Measurements from ENCODE around the gene NR4A1. TPM values are rescaled to one million over a fixed set of nuclear protein-coding genes. Genes with fewer than 3 reads are reported as not detected.
A peak's percentile ranks its signal among the peaks of the same experiment; 100 is the strongest.

Gene NR4A1
- total and polyA plus RNA-seq, 9 of the 15 experiments (the other 6 are each of a cell fraction or from before 2014, with no cell fraction given) = 0.07 to 4.7 (median 1.9) TPM; not detected in 1

- Histone ChIP-seq H3K4me2 (ENCODE audit: insufficient read depth, low read length) (no peak overlapping the region), H3K9me3 (replicated peaks; ENCODE audit: control insufficient read depth, insufficient read depth, low read depth, low read length) (no peaks in the 10 kb centered on the region), H2AFZ (ENCODE audit: low read depth, low read length) (no peak overlapping the region), H3K27me3 (ENCODE audit: control insufficient read depth in 2 of 2, insufficient read depth in 2 of 2, low read length in 2 of 2) (no peaks in the 10 kb centered on the region), H4K20me1 (replicated peaks; ENCODE audit: control insufficient read depth, insufficient read depth, low read length) (no peaks in the 10 kb centered on the region), H3K36me3 (ENCODE audit: control insufficient read depth, insufficient read depth, low read length) (0 out of 3 replicates have a peak, but pooled peaks cover 2% of the 10 kb centered on the region), H3K4me1 (replicated peaks in 1 of 2; ENCODE audit: control insufficient read depth in 2 of 2, insufficient read depth in 2 of 2, low read length in 2 of 2) (peaks cover under 1 to 23% of the 10 kb centered on the region in 2 experiments; a peak in 3 of 5 replicates), H3K27ac (ENCODE audit: extremely low read depth, low read depth, low read length) (no peak overlapping the region), H3K9ac (ENCODE audit: insufficient read depth in 1 of 2, low read depth in 2 of 2, low read length in 2 of 2) (no peak overlapping the region), H3K79me2 (ENCODE audit: control insufficient read depth, insufficient read depth, low read length) (no peaks in the 10 kb centered on the region), H3K9me1 (ENCODE audit: control insufficient read depth, insufficient read depth, low read length) (no peaks in the 10 kb centered on the region), H3K4me3 (no peak overlapping the region)
- FAIRE-seq (peak; percentile 74), ATAC-seq (peak; percentile 77), DNase-seq (ENCODE audit: extremely low read depth in 1 of 4, low spot score in 3 of 4) (peak; percentile 62 to 68 (median 65))
- in situ Hi-C loops (cut with MboI) (loop anchor here (25.0 kb wide), 1 partner anchor 592 kb away; the partner anchor contains the start of gene SLC4A8), intact Hi-C loops (cut with micrococcal nuclease) (loop anchor here (1.0 kb wide), 1 partner anchor 16 kb away; no protein-coding TSS in a partner anchor)
- BruUV-seq (replicated peaks) = no TSS peak
- 22% methylated on average over 5 of the region's 5 CpGs for WGBS (ENCODE audit: insufficient coverage, low coverage, missing lambda C conversion rate)
- ChIA-PET CTCF (ENCODE audit: low intra/inter-chr PET ratio) (interaction anchor here (0.6 to 5.4 kb wide), 6 partner anchors 16 to 739 kb away, joined by 3 to 63 read pairs (median 9); no protein-coding TSS in a partner anchor), POLR2A (interaction anchor here (0.6 to 2.5 kb wide), 11 partner anchors 9 to 1777 kb away, joined by 3 to 13 read pairs (median 4); partner anchors contain the start of gene NR4A1)
- no peak for TF ChIP-seq HMG20A (CRISPR knock-in tag; conservative IDR thresholded peaks at IDR 0.05)
- no peak for TF ChIP-seq FOSL1 (tag; conservative IDR thresholded peaks at IDR 0.05)
- TF ChIP-seq, protein P1, sequence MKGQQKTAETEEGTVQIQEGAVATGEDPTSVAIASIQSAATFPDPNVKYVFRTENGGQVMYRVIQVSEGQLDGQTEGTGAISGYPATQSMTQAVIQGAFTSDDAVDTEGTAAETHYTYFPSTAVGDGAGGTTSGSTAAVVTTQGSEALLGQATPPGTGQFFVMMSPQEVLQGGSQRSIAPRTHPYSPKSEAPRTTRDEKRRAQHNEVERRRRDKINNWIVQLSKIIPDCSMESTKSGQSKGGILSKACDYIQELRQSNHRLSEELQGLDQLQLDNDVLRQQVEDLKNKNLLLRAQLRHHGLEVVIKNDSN (CRISPR knock-in tag; IDR thresholded peaks at IDR 0.05) = no peak
- TF ChIP-seq ZZZ3 (IDR thresholded peaks at IDR 0.05) = no peak
- TF ChIP-seq CC2D1A (IDR thresholded peaks at IDR 0.05) = peak; percentile 67; the same call in 1 of the 2 replicates
- TF ChIP-seq, protein P2, sequence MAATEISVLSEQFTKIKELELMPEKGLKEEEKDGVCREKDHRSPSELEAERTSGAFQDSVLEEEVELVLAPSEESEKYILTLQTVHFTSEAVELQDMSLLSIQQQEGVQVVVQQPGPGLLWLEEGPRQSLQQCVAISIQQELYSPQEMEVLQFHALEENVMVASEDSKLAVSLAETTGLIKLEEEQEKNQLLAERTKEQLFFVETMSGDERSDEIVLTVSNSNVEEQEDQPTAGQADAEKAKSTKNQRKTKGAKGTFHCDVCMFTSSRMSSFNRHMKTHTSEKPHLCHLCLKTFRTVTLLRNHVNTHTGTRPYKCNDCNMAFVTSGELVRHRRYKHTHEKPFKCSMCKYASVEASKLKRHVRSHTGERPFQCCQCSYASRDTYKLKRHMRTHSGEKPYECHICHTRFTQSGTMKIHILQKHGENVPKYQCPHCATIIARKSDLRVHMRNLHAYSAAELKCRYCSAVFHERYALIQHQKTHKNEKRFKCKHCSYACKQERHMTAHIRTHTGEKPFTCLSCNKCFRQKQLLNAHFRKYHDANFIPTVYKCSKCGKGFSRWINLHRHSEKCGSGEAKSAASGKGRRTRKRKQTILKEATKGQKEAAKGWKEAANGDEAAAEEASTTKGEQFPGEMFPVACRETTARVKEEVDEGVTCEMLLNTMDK (IDR thresholded peaks at IDR 0.05; ENCODE audit: borderline replicate concordance, insufficient read depth, low read depth, low read length, poor library complexity, severe bottlenecking) = no peak
- no peak for TF ChIP-seq HLTF (IDR thresholded peaks at IDR 0.05)
- TF ChIP-seq HBP1 (CRISPR knock-in tag; IDR thresholded peaks at IDR 0.05) = no peak
- no peak for TF ChIP-seq EP300 (IDR thresholded peaks at IDR 0.05; ENCODE audit: low read length)
- TF ChIP-seq NR3C1 (CRISPR knock-in tag; IDR thresholded peaks at IDR 0.05) = no peak
- TF ChIP-seq TRIM24 (IDR thresholded peaks at IDR 0.05) = no peak
- TF ChIP-seq SAFB2 (IDR thresholded peaks at IDR 0.05; ENCODE audit: borderline replicate concordance, low read depth, low read length, severe bottlenecking) = no peak
Measured at GRCh38 chr12:52004042-52004648, 47.1 kb upstream of the NR4A1 start.

All from K562 (cell line).